Ishikawa (cell line): Measurements from ENCODE around the gene C1orf21.

Experiments
- CEBPB ChIP-seq: IDR thresholded peaks from 2 replicates; pipeline ENCODE4 v1.6.1; 2012
- CREB1 ChIP-seq: IDR thresholded peaks from 2 replicates; pipeline ENCODE4 v1.6.1; 2012; ENCODE audit warnings: low read depth
- EGR1 ChIP-seq: IDR thresholded peaks from 2 replicates; pipeline ENCODE4 v1.6.1; 2012
- EP300 ChIP-seq: IDR thresholded peaks from 2 replicates; pipeline ENCODE4 v1.6.1; 2012; ENCODE audit warnings: borderline replicate concordance
- FOXM1 ChIP-seq: IDR thresholded peaks from 2 replicates; pipeline ENCODE4 v1.6.1; 2012; ENCODE audit warnings: low read depth, borderline replicate concordance
- MAX ChIP-seq: IDR thresholded peaks from 2 replicates; pipeline ENCODE4 v1.6.1; 2012
- NFIC ChIP-seq: IDR thresholded peaks from 2 replicates; pipeline ENCODE4 v1.6.1; 2012
- RAD21 ChIP-seq: IDR thresholded peaks from 2 replicates; pipeline ENCODE4 v1.6.1; 2012; ENCODE audit warnings: low read depth
- REST ChIP-seq: IDR thresholded peaks from 2 replicates; pipeline ENCODE4 v1.6.1; 2012; ENCODE audit warnings: low read depth, mild to moderate bottlenecking
- TAF1 ChIP-seq: IDR thresholded peaks from 2 replicates; pipeline ENCODE4 v1.6.1; 2012; ENCODE audit warnings: low read depth, mild to moderate bottlenecking
- TCF12 ChIP-seq: IDR thresholded peaks from 2 replicates; pipeline ENCODE4 v1.6.1; 2012; ENCODE audit warnings: low read depth
- TEAD4 ChIP-seq: IDR thresholded peaks from 2 replicates; pipeline ENCODE4 v1.6.1; 2012
- USF1 ChIP-seq: IDR thresholded peaks from 2 replicates; pipeline ENCODE4 v1.6.1; 2012
- YY1 ChIP-seq: IDR thresholded peaks from 2 replicates; pipeline ENCODE4 v1.6.1; 2012; ENCODE audit warnings: low read depth
- ZBTB7A ChIP-seq: IDR thresholded peaks from 2 replicates; pipeline ENCODE4 v1.6.1; 2012; ENCODE audit warnings: low read depth

C1orf21 gene

GRCh38 chr1:184672013-184672726 is 285.3 kb downstream of the C1orf21 start:
- no peak for TF ChIP-seq REST
- TF ChIP-seq NFIC, result no peak
- TF ChIP-seq ZBTB7A, result no peak
- TF ChIP-seq EP300, result no peak
- TF ChIP-seq RAD21, result no peak
- no peak for TF ChIP-seq CREB1
- TF ChIP-seq YY1, result no peak
- no peak for TF ChIP-seq TAF1
- no peak for TF ChIP-seq TEAD4
- no peak for TF ChIP-seq EGR1
- TF ChIP-seq CEBPB, result no peak
- TF ChIP-seq MAX, result no peak
- TF ChIP-seq FOXM1, result no peak
- TF ChIP-seq USF1, result no peak
- no peak for TF ChIP-seq TCF12

GRCh38 chr1:184673305-184673704 is 286.5 kb downstream of the C1orf21 start:
- no peak for TF ChIP-seq EGR1
- TF ChIP-seq CREB1, result no peak
- TF ChIP-seq FOXM1, result no peak
- no peak for TF ChIP-seq TEAD4
- TF ChIP-seq USF1, result no peak
- no peak for TF ChIP-seq NFIC
- TF ChIP-seq EP300, result no peak

- TF ChIP-seq USF1, result no peak
- TF ChIP-seq ZBTB7A, result no peak
- TF ChIP-seq YY1, result no peak
- no peak for TF ChIP-seq TAF1
- TF ChIP-seq FOXM1, result no peak
- TF ChIP-seq CEBPB, result no peak
- no peak for TF ChIP-seq MAX
- no peak for TF ChIP-seq TEAD4
- TF ChIP-seq TCF12, result no peak
- TF ChIP-seq CREB1, result no peak
- no peak for TF ChIP-seq RAD21
- no peak for TF ChIP-seq EGR1
- TF ChIP-seq REST, result no peak
- no peak for TF ChIP-seq EP300
- no peak for TF ChIP-seq NFIC
These were observed 290.5 kb downstream of the C1orf21 start for GRCh38 chr1:184677344-184677743.
